Immature natural killer cell (primary cell): ENCODE measurements around the gene FEM1A. TPM values are rescaled to one million over a fixed set of nuclear protein-coding genes. Genes with fewer than 3 reads are reported as not detected.
A peak's percentile ranks its signal among the peaks of the same experiment; 100 is the strongest.
"Not testable (repeated sequence)": the region's sequence is repeated elsewhere in the genome, so short reads cannot be mapped to it uniquely, and the experiment has no call there.

ENCODE experiments used
- DNase-seq, 3 donors: peaks; one replicate each; pipeline ENCODE4 v3.0.0; 2022; ENCODE audit warnings: mixed read lengths in 1 of 3
- H3K27ac Mint-ChIP-seq, 6 donors: one replicate each; pipeline ENCODE4 v1.8.0; 2020; ENCODE audit warnings: mixed read lengths in 6 of 6, mild to moderate bottlenecking in 5 of 6, inconsistent platforms in 4 of 6, moderate library complexity in 3 of 6
- H3K27me3 Mint-ChIP-seq, 3 donors: one replicate each; pipeline ENCODE4 v1.8.0; 2020 to 2021; ENCODE audit warnings: low read depth in 3 of 3, mild to moderate bottlenecking in 3 of 3, mixed read lengths in 3 of 3, moderate library complexity in 3 of 3, inconsistent platforms in 1 of 3
- H3K36me3 Mint-ChIP-seq, 3 donors: one replicate each; pipeline ENCODE4 v1.8.0; 2020; ENCODE audit warnings: mixed read lengths in 3 of 3, inconsistent platforms in 2 of 3, mild to moderate bottlenecking in 2 of 3
- H3K4me1 Mint-ChIP-seq, 2 donors: one replicate each; pipeline ENCODE4 v1.8.0; 2020; ENCODE audit warnings: inconsistent platforms in 2 of 2, mild to moderate bottlenecking in 2 of 2, mixed read lengths in 2 of 2, moderate library complexity in 1 of 2
- H3K4me3 Mint-ChIP-seq, 5 donors: one replicate each; pipeline ENCODE4 v1.8.0; 2020; ENCODE audit warnings: mild to moderate bottlenecking in 5 of 5, mixed read lengths in 5 of 5, inconsistent platforms in 3 of 5, moderate library complexity in 3 of 5
- H3K9me3 Mint-ChIP-seq, 6 donors: one replicate each; pipeline ENCODE4 v1.8.0; 2020; ENCODE audit warnings: mild to moderate bottlenecking in 6 of 6, mixed read lengths in 6 of 6, inconsistent platforms in 4 of 6, moderate library complexity in 3 of 6
- polyA plus RNA-seq, 3 donors: library from polyadenylated mRNA; unstranded; fragments of 300-500 nt; fragmentation: Illumina TruSeq; gene quantifications; one replicate each; pipeline ENCODE4 v1.2.3, GENCODE V29; 2021

The FEM1A gene
- polyA plus RNA-seq, 3 donors from 2014 or later: 0.80 to 5.2 (median 2.2) TPM

DNA sequence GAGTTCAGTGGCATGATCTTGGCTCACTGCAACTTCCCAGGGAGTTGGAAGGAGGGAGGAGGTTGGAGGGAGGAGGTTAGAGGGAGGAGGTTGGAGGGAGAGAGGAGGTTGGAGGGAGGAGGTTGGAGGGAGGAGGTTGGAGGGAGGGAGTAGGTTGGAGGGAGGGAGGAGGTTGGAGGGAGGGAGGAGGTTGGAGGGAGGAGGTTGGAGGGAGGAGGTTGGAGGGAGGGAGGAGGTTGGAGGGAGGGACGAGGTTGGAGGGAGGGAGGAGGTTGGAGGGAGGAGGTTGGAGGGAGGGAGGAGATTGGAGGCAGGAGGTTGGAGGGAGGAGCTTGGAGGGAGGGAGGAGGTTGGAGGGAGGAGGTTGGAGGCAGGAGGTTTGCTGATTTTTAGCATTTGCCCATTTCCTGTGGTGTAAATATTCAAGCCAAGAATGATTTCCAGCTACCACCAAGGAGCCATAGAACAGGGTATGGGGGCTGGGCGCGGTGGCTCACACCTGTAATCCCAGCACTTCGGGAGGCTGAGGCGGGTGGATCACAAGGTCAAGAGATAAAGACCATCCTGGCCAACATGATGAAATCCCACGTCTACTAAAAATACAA lies 5.0 kb upstream of the FEM1A start:
- peaks cover 4 to 10% (median 7%) of the 10 kb centered on the region in 3 donors for H3K27me3 Mint-ChIP-seq
- H3K4me1 Mint-ChIP-seq, H3K9me3 Mint-ChIP-seq, H3K36me3 Mint-ChIP-seq, DNase-seq, H3K4me3 Mint-ChIP-seq, H3K27ac Mint-ChIP-seq: not testable (repeated sequence)

DNA sequence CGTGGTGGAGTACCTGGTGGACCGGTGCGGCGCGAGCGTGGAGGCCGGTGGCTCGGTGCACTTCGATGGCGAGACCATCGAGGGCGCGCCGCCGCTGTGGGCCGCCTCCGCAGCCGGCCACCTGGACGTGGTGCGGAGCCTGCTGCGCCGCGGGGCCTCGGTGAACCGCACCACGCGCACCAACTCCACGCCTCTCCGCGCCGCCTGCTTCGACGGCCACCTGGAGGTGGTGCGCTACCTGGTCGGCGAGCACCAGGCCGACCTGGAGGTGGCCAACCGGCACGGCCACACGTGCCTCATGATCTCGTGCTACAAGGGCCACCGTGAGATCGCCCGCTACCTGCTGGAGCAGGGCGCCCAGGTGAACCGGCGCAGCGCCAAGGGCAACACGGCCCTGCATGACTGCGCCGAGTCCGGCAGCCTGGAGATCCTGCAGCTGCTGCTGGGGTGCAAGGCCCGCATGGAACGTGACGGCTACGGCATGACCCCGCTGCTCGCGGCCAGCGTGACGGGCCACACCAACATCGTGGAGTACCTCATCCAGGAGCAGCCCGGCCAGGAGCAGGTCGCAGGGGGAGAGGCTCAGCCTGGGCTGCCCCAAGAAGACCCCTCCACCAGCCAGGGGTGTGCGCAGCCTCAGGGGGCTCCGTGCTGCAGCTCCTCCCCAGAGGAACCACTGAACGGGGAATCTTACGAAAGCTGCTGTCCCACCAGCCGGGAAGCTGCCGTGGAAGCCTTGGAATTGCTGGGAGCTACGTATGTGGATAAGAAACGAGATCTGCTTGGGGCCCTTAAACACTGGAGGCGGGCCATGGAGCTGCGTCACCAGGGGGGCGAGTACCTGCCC lies 708 bp downstream of the FEM1A start:
- H3K4me1 Mint-ChIP-seq: peaks cover 26 to 39% of the 10 kb centered on the region in 2 donors
- DNase-seq, H3K36me3 Mint-ChIP-seq, H3K27me3 Mint-ChIP-seq, H3K9me3 Mint-ChIP-seq: not testable (repeated sequence)
- peak overlapping the region; percentile 30 to 90 (median 68) for H3K27ac Mint-ChIP-seq
- H3K4me3 Mint-ChIP-seq: peak overlapping the region; percentile 54 to 87 (median 67)

- not testable (repeated sequence) for H3K36me3 Mint-ChIP-seq, H3K9me3 Mint-ChIP-seq, DNase-seq, H3K27me3 Mint-ChIP-seq
- H3K4me1 Mint-ChIP-seq: peaks cover 26 to 39% of the 10 kb centered on the region in 2 donors
- peak overlapping the region; percentile 35 to 68 (median 67) for H3K4me3 Mint-ChIP-seq
- peak overlapping the region in 4 of 6 donors; percentile 51 to 76 (median 58) for H3K27ac Mint-ChIP-seq
Observed at GRCh38 chr19:4792866-4793195, 1.3 kb downstream of the FEM1A start.

- H3K36me3 Mint-ChIP-seq, H3K27me3 Mint-ChIP-seq, DNase-seq, H3K9me3 Mint-ChIP-seq: not testable (repeated sequence)
- Mint-ChIP-seq H3K4me3 (peak overlapping the region; percentile 14 to 68 (median 67)), H3K4me1 (peaks cover 26 to 39% of the 10 kb centered on the region in 2 donors), H3K27ac (peak overlapping the region in 3 of 6 donors; percentile 17 to 53 (median 24))
Observed at GRCh38 chr19:4793278-4793677, 1.7 kb downstream of the FEM1A start.

DNA sequence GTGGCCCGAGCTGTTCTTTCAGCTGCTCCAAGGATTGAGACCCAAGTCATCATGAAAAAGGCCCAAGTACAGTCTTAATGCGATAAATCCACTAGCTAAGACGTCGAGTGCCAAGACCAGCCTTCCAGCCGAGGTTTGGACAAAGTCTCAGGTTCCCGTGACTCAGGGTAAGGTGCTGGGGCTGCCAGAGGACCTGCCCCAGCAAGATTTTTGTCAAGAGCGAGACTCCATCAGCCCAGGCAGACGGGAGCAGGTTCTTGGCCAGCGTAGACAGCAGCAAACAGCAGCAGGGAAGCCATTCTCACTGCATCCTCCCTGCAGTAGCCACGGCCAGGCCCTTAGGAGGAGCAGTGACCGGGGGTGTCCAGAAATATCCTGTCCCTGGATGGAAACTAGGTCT lies 3.4 kb downstream of the FEM1A start:
- Mint-ChIP-seq H3K9me3 (no peaks in the 10 kb centered on the region), H3K27me3 (peaks cover 2 to 4% (median 2%) of the 10 kb centered on the region in 3 donors), H3K27ac (peak overlapping the region in 3 of 6 donors; percentile 7 to 48 (median 28))

GRCh38 chr19:4795400-4795799 lies 3.9 kb downstream of the FEM1A start:
- peaks cover 26 to 39% of the 10 kb centered on the region in 2 donors for H3K4me1 Mint-ChIP-seq
- peaks cover 2 to 4% (median 2%) of the 10 kb centered on the region in 3 donors for H3K27me3 Mint-ChIP-seq
- H3K4me3 Mint-ChIP-seq: peak overlapping the region in 1 of 5 donors; percentile 14
- no peaks in the 10 kb centered on the region for H3K9me3 Mint-ChIP-seq
- H3K36me3 Mint-ChIP-seq: peaks cover 0 to 8% (median 3%) of the 10 kb centered on the region in 3 donors
- peak overlapping the region in 3 of 6 donors; percentile 12 to 64 (median 57) for H3K27ac Mint-ChIP-seq
- DNase-seq: no peak

More for the DNA sequence above, 3.4 kb downstream of the FEM1A start:
- Mint-ChIP-seq H3K36me3 (peaks cover 0 to 8% (median 3%) of the 10 kb centered on the region in 3 donors), H3K4me1 (peaks cover 26 to 39% of the 10 kb centered on the region in 2 donors), H3K4me3 (no peak overlapping the region)
- DNase-seq: no peak

- DNase-seq: no peak
- Mint-ChIP-seq H3K9me3 (no peaks in the 10 kb centered on the region), H3K36me3 (peaks cover 0 to 8% (median 3%) of the 10 kb centered on the region in 3 donors), H3K4me1 (peaks cover 8 to 13% of the 10 kb centered on the region in 2 donors), H3K27me3 (peaks cover 0 to 3% (median 2%) of the 10 kb centered on the region in 3 donors), H3K27ac (no peak overlapping the region), H3K4me3 (no peak overlapping the region)
Observed at GRCh38 chr19:4800591-4801081, 9.1 kb downstream of the FEM1A start.

- Mint-ChIP-seq H3K4me1 (peaks cover 6 to 8% of the 10 kb centered on the region in 2 donors), H3K27ac (no peak overlapping the region), H3K27me3 (peaks cover 0 to 3% (median 2%) of the 10 kb centered on the region in 3 donors), H3K9me3 (no peaks in the 10 kb centered on the region), H3K4me3 (no peak overlapping the region), H3K36me3 (peaks cover 0 to 8% (median 3%) of the 10 kb centered on the region in 3 donors)
- DNase-seq: no peak
Observed at GRCh38 chr19:4801085-4801619, 9.6 kb downstream of the FEM1A start.

- H3K27ac Mint-ChIP-seq: no peak overlapping the region
- H3K4me3 Mint-ChIP-seq: no peak overlapping the region
- no peak for DNase-seq
- no peaks in the 10 kb centered on the region for H3K9me3 Mint-ChIP-seq
- H3K4me1 Mint-ChIP-seq: peaks cover 0 to 1% of the 10 kb centered on the region in 2 donors
- H3K27me3 Mint-ChIP-seq: peaks cover 0 to 1% (median 0%) of the 10 kb centered on the region in 3 donors
- H3K36me3 Mint-ChIP-seq: no peaks in the 10 kb centered on the region
Observed at GRCh38 chr19:4802711-4803110, 11.2 kb downstream of the FEM1A start.

DNA sequence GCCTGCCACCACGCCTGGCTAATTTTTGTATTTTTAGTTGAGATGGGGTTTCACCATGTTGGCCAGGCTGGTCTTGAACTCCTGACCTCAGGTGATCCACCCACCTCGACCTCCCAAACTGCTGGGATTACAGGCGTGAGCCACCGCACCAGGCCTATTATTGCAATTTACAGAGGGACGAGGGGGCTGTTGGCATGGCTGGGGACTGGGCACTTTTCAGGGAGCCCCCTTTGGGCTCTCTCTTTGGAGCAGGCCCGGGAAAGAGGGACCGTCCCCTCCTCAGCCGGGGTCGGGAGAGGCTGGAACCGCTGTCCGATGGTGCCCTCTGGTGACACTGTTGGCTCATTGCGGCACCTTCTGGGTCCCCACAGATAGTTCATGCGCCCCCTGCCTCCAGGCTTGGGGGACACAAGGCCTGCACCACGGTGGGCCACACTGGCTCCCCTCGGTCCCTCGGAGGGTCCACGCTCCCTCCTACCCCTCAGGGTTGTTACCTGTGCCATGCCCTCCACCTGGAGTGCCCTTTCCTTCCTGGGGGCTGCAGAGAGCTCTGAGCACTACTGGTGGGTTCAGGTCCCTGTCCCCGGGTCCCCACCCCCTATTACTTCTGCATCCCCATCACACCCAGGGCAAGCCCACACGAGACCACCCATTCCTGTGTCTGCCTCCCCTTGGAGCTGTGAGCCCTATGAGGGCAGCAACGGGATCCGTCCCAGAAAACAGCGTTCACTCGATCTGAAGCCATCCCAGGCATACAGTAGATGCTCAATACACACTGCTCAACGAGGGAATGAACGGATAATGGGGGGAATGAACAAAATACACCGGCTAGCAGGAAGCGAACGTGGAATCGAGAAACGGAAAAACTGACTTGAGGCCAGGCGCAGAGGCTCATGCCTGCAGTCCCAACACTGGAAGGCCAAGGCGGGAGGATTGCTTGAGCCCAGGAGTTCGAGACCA lies 12.5 kb downstream of the FEM1A start:
- Mint-ChIP-seq H3K27me3 (peaks cover 0 to 1% (median 0%) of the 10 kb centered on the region in 3 donors), H3K4me1 (peaks cover 0 to 1% of the 10 kb centered on the region in 2 donors), H3K36me3 (no peaks in the 10 kb centered on the region), H3K9me3 (no peaks in the 10 kb centered on the region), H3K4me3 (no peak overlapping the region), H3K27ac (no peak overlapping the region)
- DNase-seq: peak; percentile 48 to 54 (median 51)

DNA sequence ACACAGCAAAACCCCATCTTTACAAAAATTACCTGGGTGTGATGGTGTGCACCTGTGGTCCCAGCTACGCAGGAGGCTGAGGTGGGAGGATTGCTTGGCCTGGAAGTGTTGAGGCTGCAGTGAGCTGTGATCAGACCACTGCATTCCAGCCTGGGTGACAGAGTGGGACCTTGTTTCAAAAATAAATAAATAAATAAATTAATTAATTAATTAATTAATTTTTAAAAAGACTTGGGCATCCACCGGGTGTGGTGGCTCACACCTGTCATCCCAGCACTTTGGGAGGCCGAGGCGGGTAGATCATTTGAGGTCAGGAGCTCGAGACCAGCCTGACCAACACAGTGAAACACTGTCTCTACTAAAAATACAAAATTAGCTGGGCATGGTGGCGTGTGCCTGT lies 13.6 kb downstream of the FEM1A start:
- H3K27ac Mint-ChIP-seq, H3K4me3 Mint-ChIP-seq, H3K4me1 Mint-ChIP-seq, H3K9me3 Mint-ChIP-seq, H3K36me3 Mint-ChIP-seq, H3K27me3 Mint-ChIP-seq, DNase-seq: not testable (repeated sequence)

DNA sequence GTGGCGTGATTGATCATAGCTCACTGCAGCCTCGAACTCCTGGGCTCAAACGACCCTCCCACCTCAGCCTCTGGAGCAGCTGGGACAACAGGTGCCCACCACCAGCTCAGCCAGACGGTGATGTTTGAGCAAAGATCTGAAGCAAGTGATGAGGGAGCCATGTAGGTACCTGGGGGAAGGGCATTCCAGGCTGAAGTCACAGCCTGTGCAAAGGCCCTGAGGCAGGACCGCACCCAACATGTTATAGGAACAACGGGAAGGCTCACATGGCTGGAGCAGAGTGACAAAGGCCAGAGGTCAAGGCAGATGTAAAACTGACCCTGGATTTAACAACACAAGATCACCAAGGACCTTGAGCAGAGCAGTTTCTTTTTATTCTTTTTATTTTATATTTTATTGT lies 14.8 kb downstream of the FEM1A start:
- H3K27me3 Mint-ChIP-seq: peaks cover 0 to 4% (median 0%) of the 10 kb centered on the region in 3 donors
- no peak overlapping the region for H3K4me3 Mint-ChIP-seq
- H3K36me3 Mint-ChIP-seq: no peaks in the 10 kb centered on the region
- H3K4me1 Mint-ChIP-seq: peaks cover 0 to 1% of the 10 kb centered on the region in 2 donors
- no peak overlapping the region for H3K27ac Mint-ChIP-seq
- H3K9me3 Mint-ChIP-seq: no peaks in the 10 kb centered on the region
- no peak for DNase-seq

DNA sequence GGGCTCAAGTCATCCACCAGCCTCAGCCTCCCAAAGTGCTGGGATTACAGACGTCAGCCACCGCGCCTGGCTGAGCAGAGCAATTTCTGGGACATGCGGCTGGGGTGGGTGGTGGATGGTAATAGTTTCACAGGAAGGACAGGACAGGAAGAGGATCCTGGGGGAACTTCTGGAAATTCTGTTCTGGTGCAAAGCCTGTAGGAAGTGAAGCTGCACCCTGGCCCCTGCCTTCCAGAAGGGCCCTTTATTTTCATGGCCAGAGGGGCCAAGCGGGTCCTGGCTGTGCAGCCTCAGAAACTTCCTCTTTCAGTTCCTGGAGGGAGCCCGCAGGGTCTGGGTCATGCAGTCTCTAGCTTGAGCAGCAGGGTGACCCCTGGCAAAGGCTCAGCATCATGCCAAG lies 15.7 kb downstream of the FEM1A start:
- DNase-seq: no peak
- Mint-ChIP-seq H3K4me3 (no peak overlapping the region), H3K4me1 (peaks cover 0 to 5% of the 10 kb centered on the region in 2 donors), H3K27ac (no peak overlapping the region), H3K36me3 (no peaks in the 10 kb centered on the region), H3K9me3 (no peaks in the 10 kb centered on the region), H3K27me3 (peaks cover 0 to 6% (median 2%) of the 10 kb centered on the region in 3 donors)
